Omental fat pad (tissue), 4 donors: ENCODE measurements around the gene ATP1B4. TPM values are rescaled to one million over a fixed set of nuclear protein-coding genes. Genes with fewer than 3 reads are reported as not detected.

ENCODE experiments used
- ATAC-seq: fragments of 150-250 bp; one replicate; pipeline ENCODE4 v1.9.1; 2016; ENCODE audit warnings: mild to moderate bottlenecking, moderate library complexity; ENCODE audit not compliant: low FRiP score
- DNase-seq: peaks from one replicate; pipeline ENCODE4 v3.0.0-alpha.2; 2019; ENCODE audit warnings: low spot score
- total RNA-seq, 4 donors: library from RNA; depleted of rRNA; stranded (reverse); fragments of >200 nt; gene quantifications; one replicate each; pipeline ENCODE4 v1.1.0, GENCODE V29; 2016
- TF ChIP-seq, protein P1 (sequence below), 3 donors: fragments of 450-650 bp; IDR thresholded peaks; one replicate each; pipeline ENCODE4 v1.5.1; 2016 to 2017; ENCODE audit warnings: antibody characterized with exemption in 3 of 3, mild to moderate bottlenecking in 3 of 3, moderate library complexity in 2 of 3

ATP1B4 gene
- total RNA-seq, 4 donors from 2014 or later: not detected

DNA sequence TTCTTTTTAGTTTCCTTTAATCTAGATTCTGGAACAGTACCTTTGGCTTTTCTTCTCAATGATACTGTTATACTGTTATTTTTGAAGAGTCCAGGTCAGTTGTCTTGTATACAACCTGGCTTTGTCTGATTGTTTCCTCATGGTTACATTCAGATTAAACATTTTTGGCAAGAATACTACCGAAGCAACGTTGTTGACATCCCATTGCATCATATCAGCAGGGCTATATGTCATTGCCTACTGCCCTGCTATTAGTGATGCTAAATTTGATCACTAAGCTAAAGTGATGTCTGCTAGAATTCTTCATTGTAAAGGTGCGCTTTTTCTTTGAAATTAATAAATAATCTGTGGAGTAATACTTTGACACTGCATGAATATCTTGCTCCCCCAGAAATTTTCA is 5.8 kb upstream of the ATP1B4 start:
- TF ChIP-seq, protein P1, sequence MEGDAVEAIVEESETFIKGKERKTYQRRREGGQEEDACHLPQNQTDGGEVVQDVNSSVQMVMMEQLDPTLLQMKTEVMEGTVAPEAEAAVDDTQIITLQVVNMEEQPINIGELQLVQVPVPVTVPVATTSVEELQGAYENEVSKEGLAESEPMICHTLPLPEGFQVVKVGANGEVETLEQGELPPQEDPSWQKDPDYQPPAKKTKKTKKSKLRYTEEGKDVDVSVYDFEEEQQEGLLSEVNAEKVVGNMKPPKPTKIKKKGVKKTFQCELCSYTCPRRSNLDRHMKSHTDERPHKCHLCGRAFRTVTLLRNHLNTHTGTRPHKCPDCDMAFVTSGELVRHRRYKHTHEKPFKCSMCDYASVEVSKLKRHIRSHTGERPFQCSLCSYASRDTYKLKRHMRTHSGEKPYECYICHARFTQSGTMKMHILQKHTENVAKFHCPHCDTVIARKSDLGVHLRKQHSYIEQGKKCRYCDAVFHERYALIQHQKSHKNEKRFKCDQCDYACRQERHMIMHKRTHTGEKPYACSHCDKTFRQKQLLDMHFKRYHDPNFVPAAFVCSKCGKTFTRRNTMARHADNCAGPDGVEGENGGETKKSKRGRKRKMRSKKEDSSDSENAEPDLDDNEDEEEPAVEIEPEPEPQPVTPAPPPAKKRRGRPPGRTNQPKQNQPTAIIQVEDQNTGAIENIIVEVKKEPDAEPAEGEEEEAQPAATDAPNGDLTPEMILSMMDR (IDR thresholded peaks at IDR 0.05): no peak
- no peak for DNase-seq
- no peak for ATAC-seq

DNA sequence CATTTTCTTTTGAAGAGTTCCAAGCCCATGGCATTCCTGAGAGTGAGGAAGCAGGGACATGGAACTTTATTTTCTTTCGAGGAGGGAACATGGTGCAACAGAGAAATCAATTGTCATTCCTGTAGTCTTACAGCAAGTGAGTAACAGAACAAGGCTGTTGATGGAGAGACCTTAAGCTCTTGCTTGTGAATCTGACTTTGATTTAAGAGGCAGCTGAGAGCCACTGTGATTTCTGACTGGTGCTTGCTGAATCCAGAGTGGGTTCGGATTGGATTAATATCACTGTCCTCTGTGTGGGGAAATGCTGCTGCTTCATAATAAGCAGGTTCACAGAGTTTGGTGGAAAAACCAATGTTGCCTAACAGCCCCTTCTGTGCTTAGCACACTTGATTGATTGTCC is 4.7 kb upstream of the ATP1B4 start:
- ATAC-seq (no peak), DNase-seq (no peak)
- TF ChIP-seq, protein P1 (IDR thresholded peaks at IDR 0.05): no peak

DNA sequence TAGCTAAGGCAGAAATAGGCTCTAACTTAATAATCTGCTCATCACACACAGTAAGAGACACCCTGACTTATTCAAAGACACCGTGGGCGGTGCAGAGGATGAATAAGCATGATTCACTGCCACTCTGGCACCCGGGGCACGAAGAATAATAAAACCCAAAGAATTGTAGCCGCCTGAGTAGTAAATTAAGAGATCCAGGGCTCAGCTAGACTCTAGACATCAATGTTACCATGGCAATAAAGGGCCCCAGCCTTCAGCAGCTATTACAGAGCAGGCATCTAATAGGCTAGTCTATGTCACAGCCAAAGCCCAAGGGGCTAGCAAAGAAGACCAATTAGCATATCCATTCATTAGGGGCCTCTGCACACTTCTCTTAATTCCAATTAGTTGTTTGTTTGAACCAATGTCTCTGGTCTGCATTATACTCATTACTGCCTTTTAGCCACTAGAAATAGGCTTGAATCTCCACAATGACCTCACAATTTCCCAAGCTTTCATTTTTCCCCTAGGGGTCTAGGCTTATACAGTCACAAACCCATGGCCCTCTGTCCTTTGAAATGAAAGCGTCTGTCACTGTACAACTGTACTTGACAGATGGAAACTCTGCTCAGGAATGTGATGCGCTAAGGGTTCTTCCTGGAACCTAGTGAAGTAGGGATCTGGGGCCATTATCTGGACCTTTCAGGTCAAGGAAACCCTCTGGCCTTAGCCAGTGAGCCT is 3.0 kb upstream of the ATP1B4 start:
- TF ChIP-seq, protein P1 (IDR thresholded peaks at IDR 0.05): no peak
- DNase-seq: no peak
- no peak for ATAC-seq

DNA sequence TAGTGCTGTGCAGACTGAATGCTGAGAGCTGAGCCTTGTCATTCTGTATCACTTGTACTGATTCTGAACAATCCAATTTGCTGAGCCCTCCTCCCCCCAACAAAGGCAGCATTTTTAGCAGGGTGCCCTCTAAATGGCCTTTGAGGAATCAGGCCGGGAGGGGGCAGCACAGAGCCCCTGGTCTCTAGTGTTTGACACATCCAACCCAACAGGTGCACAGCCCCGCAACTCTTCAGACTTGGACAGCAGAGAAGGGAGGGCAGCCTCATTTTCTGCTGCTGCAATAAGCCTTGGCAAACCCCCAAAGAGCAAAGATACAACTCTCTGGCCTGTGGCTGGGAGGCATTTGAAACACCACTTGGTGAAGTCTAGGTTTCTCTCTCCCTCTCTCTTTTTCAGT is 3.4 kb downstream of the ATP1B4 start:
- ATAC-seq (no peak), DNase-seq (no peak)
- TF ChIP-seq, protein P1 (IDR thresholded peaks at IDR 0.05): no peak

DNA sequence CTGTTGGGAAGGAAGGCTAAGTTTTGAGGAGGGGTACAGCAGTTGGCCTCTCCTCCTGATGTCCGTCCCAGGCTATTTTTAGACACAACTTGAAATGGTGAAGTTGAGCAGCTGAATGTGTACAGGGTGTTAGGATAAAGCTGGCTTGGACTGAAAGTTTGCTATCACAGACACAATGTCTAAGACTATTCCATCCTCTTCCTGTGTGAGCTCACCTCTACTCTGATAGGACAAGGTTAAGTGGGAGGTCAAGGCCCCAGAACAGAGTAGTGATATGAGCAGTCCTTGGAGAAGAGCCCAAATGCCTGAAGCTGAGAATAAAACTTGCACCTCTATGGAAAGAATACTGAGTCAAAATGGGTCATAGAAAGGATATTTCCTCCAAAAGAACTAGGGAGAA is 4.1 kb downstream of the ATP1B4 start:
- DNase-seq (no peak), ATAC-seq (no peak)
- TF ChIP-seq, protein P1 (IDR thresholded peaks at IDR 0.05): no peak

DNA sequence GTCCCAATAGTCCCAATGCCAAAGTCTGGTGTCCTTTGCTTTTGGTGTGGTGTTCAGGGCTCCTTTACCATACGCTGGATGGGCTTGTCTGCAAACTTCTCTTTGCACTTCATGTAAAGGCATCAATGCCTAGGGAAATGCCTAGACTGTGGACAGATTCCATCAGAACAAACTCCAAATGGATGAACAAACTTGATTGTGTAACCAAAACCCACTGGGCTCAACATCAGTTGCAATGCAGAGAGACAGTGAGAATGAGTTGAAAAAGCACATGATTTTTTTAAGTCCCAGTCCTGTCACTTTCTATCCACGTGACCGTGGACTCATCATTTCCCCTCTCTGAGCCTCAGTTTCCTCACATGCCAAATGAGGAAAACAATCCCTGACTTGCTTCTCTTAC is 4.9 kb downstream of the ATP1B4 start:
- DNase-seq: no peak
- TF ChIP-seq, protein P1 (IDR thresholded peaks at IDR 0.05): no peak
- no peak for ATAC-seq

DNA sequence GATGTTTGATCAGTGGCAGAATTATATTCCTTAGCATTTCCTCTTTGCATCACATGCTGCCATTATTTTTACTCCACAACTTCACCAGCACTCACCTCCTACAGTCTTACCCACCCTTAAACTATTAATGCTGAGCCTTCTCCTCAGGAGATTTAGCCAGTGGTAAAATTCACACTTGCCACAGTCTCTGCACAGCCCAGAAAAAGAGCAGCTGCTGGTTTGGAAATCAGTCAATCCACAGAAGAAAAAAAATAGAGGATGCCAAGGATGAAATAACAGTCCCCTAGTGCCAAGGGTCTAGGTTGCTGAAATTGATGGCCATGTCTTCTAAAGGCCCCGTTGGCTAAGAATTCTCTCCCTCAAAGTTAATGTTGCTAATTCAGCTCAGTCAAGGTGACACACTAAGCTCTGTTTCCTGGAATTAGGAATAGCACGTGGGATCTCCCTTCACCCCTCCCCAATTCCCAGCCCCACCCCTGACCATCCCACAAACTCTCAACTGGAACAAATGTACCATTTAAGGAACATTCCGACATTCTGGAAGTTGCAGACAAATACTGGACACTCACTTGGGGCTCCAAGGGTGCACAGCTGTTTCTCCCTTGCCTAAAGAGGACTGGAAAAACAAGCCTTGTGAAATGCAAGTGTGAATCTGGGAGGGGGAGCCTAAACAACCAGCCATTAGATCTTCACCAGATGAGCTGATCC is 5.7 kb downstream of the ATP1B4 start:
- TF ChIP-seq, protein P1 (IDR thresholded peaks at IDR 0.05): no peak
- no peak for DNase-seq
- no peak for ATAC-seq
